Endothelial cell (in vitro differentiated cells): ENCODE results near the gene LRIG2. TPM values are rescaled to one million over a fixed set of nuclear protein-coding genes. Genes with fewer than 3 reads are reported as not detected.
"Not testable (repeated sequence)": the region's sequence is repeated elsewhere in the genome, so short reads cannot be mapped to it uniquely, and the experiment has no call there.

ENCODE experiments used
- DNase-seq: peaks from one replicate; pipeline ENCODE4 v3.0.0; 2021; ENCODE audit warnings: low spot score
- H3K27ac Mint-ChIP-seq: one replicate; pipeline ENCODE4 v1.8.0; 2021; ENCODE audit warnings: mixed read lengths, inconsistent platforms; ENCODE audit not compliant: unreplicated experiment
- H3K27me3 Mint-ChIP-seq: one replicate; pipeline ENCODE4 v1.8.0; 2021; ENCODE audit warnings: mild to moderate bottlenecking, moderate library complexity, mixed read lengths, inconsistent platforms; ENCODE audit not compliant: unreplicated experiment
- H3K36me3 Mint-ChIP-seq: one replicate; pipeline ENCODE4 v1.8.0; 2021; ENCODE audit warnings: mild to moderate bottlenecking, low read depth, mixed read lengths, inconsistent platforms; ENCODE audit not compliant: unreplicated experiment
- H3K4me1 Mint-ChIP-seq: one replicate; pipeline ENCODE4 v1.8.0; 2021; ENCODE audit warnings: mild to moderate bottlenecking, mixed read lengths, inconsistent platforms; ENCODE audit not compliant: unreplicated experiment
- H3K4me3 Mint-ChIP-seq: one replicate; pipeline ENCODE4 v1.8.0; 2021; ENCODE audit warnings: mild to moderate bottlenecking, mixed read lengths, inconsistent platforms; ENCODE audit not compliant: unreplicated experiment
- H3K9me3 Mint-ChIP-seq: one replicate; pipeline ENCODE4 v1.8.0; 2021; ENCODE audit warnings: mixed read lengths, inconsistent platforms; ENCODE audit not compliant: unreplicated experiment
- total RNA-seq: library from RNA; stranded (reverse); fragmentation: NEBNext Ultra II Directional; extraction: Animal tissue kit (Norgen Biotek cat#: 25700); gene quantifications from one replicate; pipeline ENCODE4 v1.2.1, GENCODE V29; 2021; ENCODE audit not compliant: unreplicated experiment
- TF ChIP-seq, protein P1 (sequence below): fragments of 200-600 bp; sonication (generic); IDR thresholded peaks from one replicate; pipeline ENCODE4 v1.5.0; 2021; ENCODE audit warnings: antibody characterized with exemption; ENCODE audit not compliant: unreplicated experiment

The LRIG2 gene
- total RNA-seq, 1 donor from 2014 or later = 23.0 TPM

DNA sequence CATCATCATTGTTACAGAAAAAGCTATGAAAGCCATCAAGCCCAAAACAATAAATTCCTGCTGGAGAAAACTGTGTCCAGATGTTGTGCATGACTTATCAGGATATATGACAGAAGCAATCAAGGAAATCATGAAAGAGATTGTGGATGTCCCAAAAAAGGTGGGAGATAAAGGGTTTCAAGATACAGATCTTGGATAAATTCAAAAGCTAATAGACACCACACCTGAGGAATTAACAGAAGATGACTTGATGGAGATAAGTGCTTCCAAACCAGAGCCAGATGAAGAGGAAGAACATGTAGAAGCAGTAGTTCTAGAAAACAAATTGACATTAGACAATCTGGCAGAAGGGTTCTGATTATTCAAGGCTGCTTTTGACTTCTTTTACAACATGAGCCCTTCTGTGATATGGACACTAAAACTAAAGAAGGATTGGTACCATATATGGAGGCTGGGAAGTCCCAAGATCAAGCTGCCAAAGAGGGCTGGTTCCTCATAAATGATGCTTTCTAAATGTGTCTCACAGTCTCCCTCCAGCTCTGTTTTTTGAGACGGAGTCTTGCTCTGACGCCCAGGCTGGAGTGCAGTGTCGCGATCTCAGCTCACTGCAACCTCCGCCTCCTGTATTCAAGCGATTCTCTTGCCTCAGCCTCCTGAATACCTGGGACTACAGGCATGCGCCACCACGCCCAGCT, 32.1 kb upstream of the LRIG2 start:
- TF ChIP-seq, protein P1, sequence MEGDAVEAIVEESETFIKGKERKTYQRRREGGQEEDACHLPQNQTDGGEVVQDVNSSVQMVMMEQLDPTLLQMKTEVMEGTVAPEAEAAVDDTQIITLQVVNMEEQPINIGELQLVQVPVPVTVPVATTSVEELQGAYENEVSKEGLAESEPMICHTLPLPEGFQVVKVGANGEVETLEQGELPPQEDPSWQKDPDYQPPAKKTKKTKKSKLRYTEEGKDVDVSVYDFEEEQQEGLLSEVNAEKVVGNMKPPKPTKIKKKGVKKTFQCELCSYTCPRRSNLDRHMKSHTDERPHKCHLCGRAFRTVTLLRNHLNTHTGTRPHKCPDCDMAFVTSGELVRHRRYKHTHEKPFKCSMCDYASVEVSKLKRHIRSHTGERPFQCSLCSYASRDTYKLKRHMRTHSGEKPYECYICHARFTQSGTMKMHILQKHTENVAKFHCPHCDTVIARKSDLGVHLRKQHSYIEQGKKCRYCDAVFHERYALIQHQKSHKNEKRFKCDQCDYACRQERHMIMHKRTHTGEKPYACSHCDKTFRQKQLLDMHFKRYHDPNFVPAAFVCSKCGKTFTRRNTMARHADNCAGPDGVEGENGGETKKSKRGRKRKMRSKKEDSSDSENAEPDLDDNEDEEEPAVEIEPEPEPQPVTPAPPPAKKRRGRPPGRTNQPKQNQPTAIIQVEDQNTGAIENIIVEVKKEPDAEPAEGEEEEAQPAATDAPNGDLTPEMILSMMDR = no peak
- H3K27me3 Mint-ChIP-seq = peaks cover 1% of the 10 kb centered on the region
- peaks cover 40% of the 10 kb centered on the region for H3K4me1 Mint-ChIP-seq
- peak overlapping the region; percentile 50 for H3K27ac Mint-ChIP-seq
- H3K9me3 Mint-ChIP-seq = no peaks in the 10 kb centered on the region
- DNase-seq = no peak
- no peaks in the 10 kb centered on the region for H3K36me3 Mint-ChIP-seq
- no peak overlapping the region for H3K4me3 Mint-ChIP-seq

DNA sequence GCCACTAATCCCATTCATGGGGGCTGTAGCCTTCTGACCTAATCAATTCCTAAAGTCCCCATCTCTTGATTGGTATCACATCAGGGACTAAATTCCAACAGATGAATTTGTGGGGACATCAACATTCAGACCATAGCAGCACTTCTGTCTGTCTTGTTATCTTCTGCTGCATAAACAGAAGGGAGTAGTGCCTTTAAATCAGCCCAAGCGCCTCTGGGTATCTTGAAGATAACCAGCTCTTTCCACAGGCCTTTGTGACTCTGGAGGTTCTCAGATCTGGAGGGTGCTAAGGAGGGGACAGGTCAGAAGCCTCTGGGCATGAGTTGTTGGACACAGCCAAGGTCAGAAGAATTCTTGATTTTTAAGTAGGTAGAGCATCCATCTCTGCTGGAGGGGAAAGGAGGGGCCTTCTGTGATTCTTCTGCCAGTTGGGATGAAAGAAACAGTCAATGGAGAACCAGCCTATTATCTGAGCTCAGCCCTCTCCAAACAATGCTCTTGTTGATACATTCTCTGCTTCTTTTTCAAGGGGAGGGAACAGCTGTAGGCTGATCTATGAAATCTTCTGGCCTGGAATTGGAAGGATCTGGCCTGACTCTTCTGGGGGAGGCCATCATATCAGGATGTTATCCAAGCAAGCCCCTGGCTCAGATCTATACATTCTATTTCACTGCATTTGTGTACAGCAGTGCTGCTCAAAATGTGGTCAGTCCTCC, 31.3 kb upstream of the LRIG2 start:
- Mint-ChIP-seq H3K27ac (peak overlapping the region; percentile 99), H3K36me3 (no peaks in the 10 kb centered on the region), H3K9me3 (no peaks in the 10 kb centered on the region), H3K4me1 (peaks cover 44% of the 10 kb centered on the region), H3K27me3 (peaks cover 1% of the 10 kb centered on the region), H3K4me3 (no peak overlapping the region)
- DNase-seq = no peak
- TF ChIP-seq, protein P1 = no peak

DNA sequence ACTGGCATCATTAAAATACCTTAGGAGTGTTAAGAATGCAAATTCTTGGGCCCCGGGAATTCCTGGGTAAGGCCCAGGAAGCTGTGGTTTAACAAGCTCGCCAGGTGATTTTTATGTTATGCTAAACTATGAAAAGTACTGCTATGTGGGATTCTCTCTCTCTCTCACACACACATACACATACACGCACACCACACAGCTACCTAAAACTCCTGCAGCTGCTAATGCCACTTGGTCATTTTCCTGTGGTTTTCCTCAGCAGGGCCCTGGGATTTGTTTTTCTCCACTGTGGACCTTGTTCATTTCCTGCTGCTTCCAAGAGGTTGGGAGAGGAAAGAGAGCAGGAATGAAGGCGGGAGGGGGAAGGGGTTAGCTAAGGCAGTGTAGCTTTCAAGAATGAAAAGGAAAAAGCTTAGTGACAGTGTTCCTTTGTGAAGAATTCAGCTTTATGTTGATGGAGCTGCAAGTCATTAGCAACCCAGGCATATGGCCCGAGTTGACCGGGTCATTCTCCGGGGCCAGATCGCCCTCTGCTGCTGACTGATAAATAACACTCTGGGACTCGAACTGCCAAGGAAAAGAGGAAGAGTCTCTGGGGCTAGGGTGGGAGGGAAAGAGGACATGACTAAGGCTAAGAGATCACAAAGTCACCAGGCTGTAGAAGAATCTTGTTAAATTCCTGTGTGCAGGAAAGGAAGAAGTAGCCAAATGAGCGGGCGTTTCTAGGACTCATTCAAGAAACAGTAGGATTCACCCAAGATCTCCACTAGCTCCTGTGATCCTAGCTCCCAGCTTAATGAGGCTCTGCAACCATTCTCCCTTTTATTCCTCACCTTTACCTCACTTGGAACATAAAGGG, 30.5 kb upstream of the LRIG2 start:
- H3K4me3 Mint-ChIP-seq = peak overlapping the region; percentile 43
- H3K27ac Mint-ChIP-seq = peak overlapping the region; percentile 99
- H3K4me1 Mint-ChIP-seq = peaks cover 48% of the 10 kb centered on the region
- H3K27me3 Mint-ChIP-seq = peaks cover 1% of the 10 kb centered on the region
- no peaks in the 10 kb centered on the region for H3K9me3 Mint-ChIP-seq
- no peaks in the 10 kb centered on the region for H3K36me3 Mint-ChIP-seq
- peak; percentile 87 for DNase-seq
- TF ChIP-seq, protein P1 = peak; percentile 35

DNA sequence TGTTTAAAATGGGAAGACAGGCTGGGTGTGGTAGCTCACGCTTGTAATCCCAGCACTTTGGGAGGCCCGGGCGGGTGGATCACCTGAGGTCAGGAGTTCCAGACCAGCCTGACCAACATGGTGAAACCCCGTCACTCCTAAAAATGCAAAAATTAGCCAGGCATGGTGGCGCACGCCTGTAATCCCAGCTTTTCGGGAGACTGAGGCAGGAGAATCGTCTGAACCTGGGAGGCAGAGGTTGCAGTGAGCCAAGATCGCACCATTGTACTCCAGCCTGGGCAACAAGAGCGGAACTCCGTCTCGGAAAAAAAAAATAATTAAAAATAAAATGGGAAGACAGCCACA, 29.9 kb upstream of the LRIG2 start:
- H3K4me3 Mint-ChIP-seq, H3K9me3 Mint-ChIP-seq, H3K27me3 Mint-ChIP-seq, DNase-seq, H3K36me3 Mint-ChIP-seq: not testable (repeated sequence)
- peak overlapping the region; percentile 99 for H3K27ac Mint-ChIP-seq
- peaks cover 48% of the 10 kb centered on the region for H3K4me1 Mint-ChIP-seq

DNA sequence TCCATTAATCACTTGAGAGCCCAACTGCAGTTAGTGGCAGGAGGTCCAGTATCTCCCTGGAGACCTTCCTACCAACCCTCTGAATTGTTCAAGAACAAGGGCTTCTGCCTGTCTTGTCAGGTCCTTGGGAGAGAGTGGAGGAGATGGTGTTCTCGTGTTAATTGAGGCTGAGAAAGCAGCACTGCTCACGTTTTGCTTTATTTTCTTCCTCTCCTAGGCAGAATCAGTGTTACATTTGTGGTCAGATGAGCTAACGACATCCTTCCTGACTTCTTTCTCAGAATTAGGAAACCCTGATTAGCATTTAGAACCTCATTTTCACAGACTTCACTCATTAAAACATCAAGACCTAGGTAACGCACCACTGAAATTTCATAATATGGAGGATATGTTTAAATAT, 26.4 kb upstream of the LRIG2 start:
- H3K27me3 Mint-ChIP-seq = peaks cover 1% of the 10 kb centered on the region
- peaks cover 35% of the 10 kb centered on the region for H3K4me1 Mint-ChIP-seq
- H3K4me3 Mint-ChIP-seq = no peak overlapping the region
- TF ChIP-seq, protein P1 = no peak
- no peaks in the 10 kb centered on the region for H3K9me3 Mint-ChIP-seq
- DNase-seq = no peak
- no peaks in the 10 kb centered on the region for H3K36me3 Mint-ChIP-seq
- no peak overlapping the region for H3K27ac Mint-ChIP-seq
